ENCODE results near the gene IL7R.

DNA sequence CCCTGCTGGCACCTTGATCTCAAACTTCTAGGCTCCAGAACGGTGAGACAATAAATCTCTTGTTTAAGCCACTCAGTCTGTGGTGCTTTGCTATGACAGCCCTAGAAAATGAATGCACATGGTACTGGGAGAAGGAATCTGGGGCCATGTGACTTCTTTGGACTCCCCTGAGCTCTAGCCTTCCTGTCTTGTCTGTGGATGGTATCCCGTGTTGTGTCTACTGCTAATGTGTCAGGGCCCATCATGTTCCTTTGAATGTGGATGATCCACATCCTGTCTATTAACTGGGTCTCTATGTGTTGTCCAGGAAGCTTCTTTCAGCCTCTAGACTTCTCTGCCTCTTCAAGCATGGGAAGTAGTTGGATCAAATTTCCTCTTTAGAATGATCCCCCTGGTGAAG, 25.1 kb downstream of the IL7R start:
- TF ChIP-seq GABPA (IDR thresholded peaks at IDR 0.05; ENCODE audit: low read depth) (no peak), POLR2AphosphoS5 (IDR thresholded peaks at IDR 0.05; ENCODE audit: low read depth) (no peak), SPI1 (IDR thresholded peaks at IDR 0.05; ENCODE audit: borderline replicate concordance, low read depth) (no peak)
- TF ChIP-seq, protein P1, sequence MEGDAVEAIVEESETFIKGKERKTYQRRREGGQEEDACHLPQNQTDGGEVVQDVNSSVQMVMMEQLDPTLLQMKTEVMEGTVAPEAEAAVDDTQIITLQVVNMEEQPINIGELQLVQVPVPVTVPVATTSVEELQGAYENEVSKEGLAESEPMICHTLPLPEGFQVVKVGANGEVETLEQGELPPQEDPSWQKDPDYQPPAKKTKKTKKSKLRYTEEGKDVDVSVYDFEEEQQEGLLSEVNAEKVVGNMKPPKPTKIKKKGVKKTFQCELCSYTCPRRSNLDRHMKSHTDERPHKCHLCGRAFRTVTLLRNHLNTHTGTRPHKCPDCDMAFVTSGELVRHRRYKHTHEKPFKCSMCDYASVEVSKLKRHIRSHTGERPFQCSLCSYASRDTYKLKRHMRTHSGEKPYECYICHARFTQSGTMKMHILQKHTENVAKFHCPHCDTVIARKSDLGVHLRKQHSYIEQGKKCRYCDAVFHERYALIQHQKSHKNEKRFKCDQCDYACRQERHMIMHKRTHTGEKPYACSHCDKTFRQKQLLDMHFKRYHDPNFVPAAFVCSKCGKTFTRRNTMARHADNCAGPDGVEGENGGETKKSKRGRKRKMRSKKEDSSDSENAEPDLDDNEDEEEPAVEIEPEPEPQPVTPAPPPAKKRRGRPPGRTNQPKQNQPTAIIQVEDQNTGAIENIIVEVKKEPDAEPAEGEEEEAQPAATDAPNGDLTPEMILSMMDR (IDR thresholded peaks at IDR 0.05; ENCODE audit: insufficient read depth, low read length): no peak
- TF ChIP-seq, protein P2, sequence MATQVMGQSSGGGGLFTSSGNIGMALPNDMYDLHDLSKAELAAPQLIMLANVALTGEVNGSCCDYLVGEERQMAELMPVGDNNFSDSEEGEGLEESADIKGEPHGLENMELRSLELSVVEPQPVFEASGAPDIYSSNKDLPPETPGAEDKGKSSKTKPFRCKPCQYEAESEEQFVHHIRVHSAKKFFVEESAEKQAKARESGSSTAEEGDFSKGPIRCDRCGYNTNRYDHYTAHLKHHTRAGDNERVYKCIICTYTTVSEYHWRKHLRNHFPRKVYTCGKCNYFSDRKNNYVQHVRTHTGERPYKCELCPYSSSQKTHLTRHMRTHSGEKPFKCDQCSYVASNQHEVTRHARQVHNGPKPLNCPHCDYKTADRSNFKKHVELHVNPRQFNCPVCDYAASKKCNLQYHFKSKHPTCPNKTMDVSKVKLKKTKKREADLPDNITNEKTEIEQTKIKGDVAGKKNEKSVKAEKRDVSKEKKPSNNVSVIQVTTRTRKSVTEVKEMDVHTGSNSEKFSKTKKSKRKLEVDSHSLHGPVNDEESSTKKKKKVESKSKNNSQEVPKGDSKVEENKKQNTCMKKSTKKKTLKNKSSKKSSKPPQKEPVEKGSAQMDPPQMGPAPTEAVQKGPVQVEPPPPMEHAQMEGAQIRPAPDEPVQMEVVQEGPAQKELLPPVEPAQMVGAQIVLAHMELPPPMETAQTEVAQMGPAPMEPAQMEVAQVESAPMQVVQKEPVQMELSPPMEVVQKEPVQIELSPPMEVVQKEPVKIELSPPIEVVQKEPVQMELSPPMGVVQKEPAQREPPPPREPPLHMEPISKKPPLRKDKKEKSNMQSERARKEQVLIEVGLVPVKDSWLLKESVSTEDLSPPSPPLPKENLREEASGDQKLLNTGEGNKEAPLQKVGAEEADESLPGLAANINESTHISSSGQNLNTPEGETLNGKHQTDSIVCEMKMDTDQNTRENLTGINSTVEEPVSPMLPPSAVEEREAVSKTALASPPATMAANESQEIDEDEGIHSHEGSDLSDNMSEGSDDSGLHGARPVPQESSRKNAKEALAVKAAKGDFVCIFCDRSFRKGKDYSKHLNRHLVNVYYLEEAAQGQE (IDR thresholded peaks at IDR 0.05; ENCODE audit: insufficient replicate concordance, low read depth): no peak

Measured in HL-60 (cell line).